Hepatocyte (in vitro differentiated cells): Measurements from ENCODE around the gene SCUBE2. TPM values are rescaled to one million over a fixed set of nuclear protein-coding genes. Genes with fewer than 3 reads are reported as not detected.

Experiments used
- DNase-seq: peaks from one replicate; pipeline ENCODE4 v3.0.0-alpha.2; 2016; ENCODE audit warnings: low spot score
- H2AFZ ChIP-seq: fragments of 200-600 bp; sonication (generic); 2 replicates; pipeline ENCODE4 v1.6.0; 2016; ENCODE audit warnings: antibody characterized with exemption, mild to moderate bottlenecking
- H3K27ac ChIP-seq: fragments of 200-600 bp; sonication (generic); 2 replicates; pipeline ENCODE4 v1.5.1; 2016; ENCODE audit warnings: mild to moderate bottlenecking
- H3K27me3 ChIP-seq: fragments of 200-600 bp; sonication (generic); 2 replicates; pipeline ENCODE4 v1.6.1; 2016
- H3K36me3 ChIP-seq: fragments of 200-600 bp; sonication (generic); replicated peaks from 2 replicates; pipeline ENCODE4 v1.5.1; 2016; ENCODE audit warnings: low read depth; ENCODE audit not compliant: insufficient read depth
- H3K4me1 ChIP-seq: fragments of 200-600 bp; sonication (generic); 2 replicates; pipeline ENCODE4 v1.5.1; 2016; ENCODE audit warnings: mild to moderate bottlenecking, moderate library complexity; ENCODE audit not compliant: insufficient read depth
- H3K4me2 ChIP-seq: fragments of 200-600 bp; sonication (generic); 2 replicates; pipeline ENCODE4 v1.6.0; 2016
- H3K4me3 ChIP-seq: fragments of 200-600 bp; sonication (generic); 2 replicates; pipeline ENCODE4 v1.5.1; 2016; ENCODE audit warnings: mild to moderate bottlenecking
- H3K79me2 ChIP-seq: fragments of 200-600 bp; sonication (generic); 2 replicates; pipeline ENCODE4 v1.6.0; 2017; ENCODE audit warnings: mild to moderate bottlenecking
- H3K9me2 ChIP-seq: fragments of 200-600 bp; sonication (generic); replicated peaks from 2 replicates; pipeline ENCODE4 v1.6.0; 2017; ENCODE audit warnings: mild to moderate bottlenecking; ENCODE audit not compliant: insufficient read depth
- H3K9me3 ChIP-seq: fragments of 200-600 bp; sonication (generic); 2 replicates; pipeline ENCODE4 v1.5.1; 2016; ENCODE audit warnings: low read depth, mild to moderate bottlenecking
- H4K20me1 ChIP-seq: fragments of 200-600 bp; sonication (generic); 2 replicates; pipeline ENCODE4 v1.6.0; 2016; ENCODE audit warnings: mild to moderate bottlenecking; ENCODE audit not compliant: insufficient read depth, poor library complexity, severe bottlenecking
- CTCF ChIP-seq: fragments of 200-600 bp; sonication (generic); IDR thresholded peaks from 2 replicates; pipeline ENCODE4 v1.5.1; 2016; ENCODE audit warnings: antibody characterized with exemption, mild to moderate bottlenecking; ENCODE audit not compliant: poor library complexity
- EZH2 ChIP-seq: fragments of 200-600 bp; sonication (generic); IDR thresholded peaks from 2 replicates; pipeline ENCODE4 v1.6.1; 2016; ENCODE audit warnings: antibody characterized with exemption, mild to moderate bottlenecking, borderline replicate concordance
- EZH2phosphoT487 ChIP-seq: fragments of 200-600 bp; sonication (generic); IDR thresholded peaks from one replicate; pipeline ENCODE4 v1.6.1; 2018; ENCODE audit warnings: antibody characterized with exemption, mild to moderate bottlenecking, low read depth, moderate library complexity; ENCODE audit not compliant: unreplicated experiment, severe bottlenecking
- WGBS: methylation state at CpG from one replicate; pipeline ENCODE4 v1.1.6; 2016; ENCODE audit warnings: low lambda C conversion rate; ENCODE audit errors: missing lambda C conversion rate; 5-methylcytosine and 5-hydroxymethylcytosine counted together
- microRNA-seq: library from miRNA; unstranded; fragments of <30 nt; microRNA quantifications from one replicate; pipeline ENCODE4, GENCODE V29; 2017
- polyA plus RNA-seq: library from polyadenylated mRNA; unstranded; fragments of >200 nt; fragmentation: Nextera tagmentation; extraction: Ambion mirVana; gene quantifications from 2 replicates; pipeline ENCODE4 v1.2.1, GENCODE V29; 2016
- small RNA-seq: library from RNA; depleted of rRNA; stranded (forward); fragments of <200 nt; gene quantifications from one replicate; pipeline ENCODE3, GENCODE V24; 2014
- total RNA-seq: library from RNA; depleted of rRNA; stranded (reverse); fragments of >200 nt; gene quantifications from 2 replicates; pipeline ENCODE4 v1.2.3, GENCODE V29; 2014

SCUBE2 gene
- total and polyA plus RNA-seq, 2 experiments from 2014 or later, result 8.6 to 8.9 TPM

DNA sequence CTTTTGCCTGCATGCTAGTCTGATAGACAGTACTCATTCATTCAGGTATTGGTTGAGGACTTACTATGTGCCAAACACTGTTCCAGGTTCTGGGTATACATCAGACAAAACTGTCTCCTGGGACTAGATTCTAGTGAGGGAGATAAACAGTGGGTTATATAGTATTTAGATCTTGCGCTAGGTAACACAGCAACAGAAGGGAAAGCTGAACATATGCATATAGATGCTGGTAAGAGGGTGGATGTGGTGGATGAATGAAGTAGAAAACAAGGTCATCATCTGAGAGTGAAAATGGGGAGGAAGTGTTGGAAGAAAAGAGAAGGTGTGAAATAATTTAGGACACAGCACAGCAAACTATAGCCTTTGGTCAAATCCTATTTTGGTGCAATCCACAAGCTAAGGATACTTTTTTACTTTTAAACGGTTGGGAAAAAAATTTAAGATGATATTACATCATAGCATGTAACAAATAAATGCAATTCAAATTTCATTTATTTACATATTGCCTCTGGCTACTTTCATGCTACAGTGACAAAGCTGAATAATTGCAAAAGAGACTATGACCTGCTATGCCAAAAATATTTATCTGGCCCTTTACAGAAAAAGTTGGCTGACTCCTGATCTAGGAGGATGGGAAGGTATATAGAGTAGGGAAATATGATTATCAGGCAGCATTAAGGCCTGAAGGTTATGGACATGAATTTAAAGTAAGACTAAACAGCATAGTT lies 120.0 kb downstream of the SCUBE2 start:
- Histone ChIP-seq H3K27me3 (no peaks in the 10 kb centered on the region), H3K9me2 (no peaks in the 10 kb centered on the region), H3K4me1 (no peaks in the 10 kb centered on the region), H2AFZ (no peak overlapping the region), H3K79me2 (no peaks in the 10 kb centered on the region), H3K27ac (no peak overlapping the region), H3K9me3 (no peaks in the 10 kb centered on the region), H3K36me3 (no peaks in the 10 kb centered on the region), H3K4me3 (no peak overlapping the region), H3K4me2 (no peak overlapping the region), H4K20me1 (no peaks in the 10 kb centered on the region)
- WGBS, result 94% methylated on average over 2 of the region's 2 CpGs
- DNase-seq, result no peak
- TF ChIP-seq CTCF (no peak), EZH2 (no peak), EZH2phosphoT487 (no peak)

Small RNA genes lying within 50 kb of the gene (microRNA-seq; reads per million reads assigned to microRNA genes)
- gene MIR5691, result not detected

Small RNA genes lying within 50 kb of the gene (small RNA-seq; reads per million reads assigned to genes)
- not detected for gene MIR5691

Other genes starting within 250 kb of the SCUBE2 start
- 26.6 and 32.2 TPM in 2 replicates for gene AKIP1, start 180.4 kb downstream of the SCUBE2 start, total RNA-seq
- gene AKIP1, start 180.4 kb downstream of the SCUBE2 start, polyA plus RNA-seq, result 31.3 and 41.1 TPM in 2 replicates
- gene C11orf16, start 158.7 kb downstream of the SCUBE2 start, total RNA-seq, result 0.08 TPM in 1 of 2 replicates, not detected in the other
- not detected in 2 replicates for gene C11orf16, start 158.7 kb downstream of the SCUBE2 start, polyA plus RNA-seq
- gene ASCL3, start 148.6 kb downstream of the SCUBE2 start, total RNA-seq, result not detected in 2 replicates
- gene ASCL3, start 148.6 kb downstream of the SCUBE2 start, polyA plus RNA-seq, result not detected in 2 replicates
- 47.4 and 47.7 TPM in 2 replicates for gene TMEM9B, start 127.2 kb downstream of the SCUBE2 start, total RNA-seq
- 64.9 and 69.6 TPM in 2 replicates for gene TMEM9B, start 127.2 kb downstream of the SCUBE2 start, polyA plus RNA-seq
- gene NRIP3, start 87.6 kb downstream of the SCUBE2 start, total RNA-seq, result 2.4 and 3.2 TPM in 2 replicates
- gene NRIP3, start 87.6 kb downstream of the SCUBE2 start, polyA plus RNA-seq, result 2.2 and 2.9 TPM in 2 replicates
- gene DENND5A, start 173.8 kb upstream of the SCUBE2 start, total RNA-seq, result 45.3 and 56.4 TPM in 2 replicates
- 29.7 and 29.9 TPM in 2 replicates for gene DENND5A, start 173.8 kb upstream of the SCUBE2 start, polyA plus RNA-seq
- gene TMEM41B, start 223.0 kb upstream of the SCUBE2 start, total RNA-seq, result 74.4 and 90.6 TPM in 2 replicates
- gene TMEM41B, start 223.0 kb upstream of the SCUBE2 start, polyA plus RNA-seq, result 34.1 and 39.6 TPM in 2 replicates